WTC11 (cell line): ENCODE measurements around the gene LRRC40. TPM values are rescaled to one million over a fixed set of nuclear protein-coding genes. Genes with fewer than 3 reads are reported as not detected.

ENCODE experiments used
- ATAC-seq: fragments of 200-7000 bp; cut with Tn5 transposase; 2 replicates; pipeline ENCODE4 v1.10.0; 2021; ENCODE audit warnings: mild to moderate bottlenecking, moderate library complexity
- CTCF ChIA-PET: fragments of 300-600 bp; sonication (Branson Sonifier 250); formaldehyde crosslinking; loops from one replicate; lab custom pipeline; 2021; ENCODE audit warnings: antibody characterized with exemption; lab: Charles Lee
- POLR2A ChIA-PET: fragments of 350-600 bp; sonication (Branson Sonifier 250); formaldehyde crosslinking; loops from one replicate; lab custom pipeline; 2021; ENCODE audit warnings: antibody characterized with exemption; lab: Charles Lee
- DNase-seq: peaks from one replicate; pipeline ENCODE4 v3.0.0; 2021; ENCODE audit warnings: low spot score
- H3K27ac Mint-ChIP-seq: 2 replicates; pipeline ENCODE4 v1.8.0; 2021; ENCODE audit warnings: mixed read lengths
- H3K27me3 Mint-ChIP-seq: 2 replicates; pipeline ENCODE4 v1.8.0; 2021; ENCODE audit warnings: low read depth, mild to moderate bottlenecking, moderate library complexity, mixed read lengths
- H3K36me3 Mint-ChIP-seq: 2 replicates; pipeline ENCODE4 v1.8.0; 2021; ENCODE audit warnings: mixed read lengths
- H3K4me1 Mint-ChIP-seq: 2 replicates; pipeline ENCODE4 v1.8.0; 2022; ENCODE audit warnings: mixed read lengths
- H3K4me3 Mint-ChIP-seq: 2 replicates; pipeline ENCODE4 v1.8.0; 2021; ENCODE audit warnings: mild to moderate bottlenecking, moderate library complexity, mixed read lengths
- H3K9me3 Mint-ChIP-seq: 2 replicates; pipeline ENCODE4 v1.8.0; 2021; ENCODE audit warnings: mixed read lengths
- CREM ChIP-seq: sonication (generic); formaldehyde crosslinking; IDR thresholded peaks from 2 replicates; pipeline ENCODE4 v1.8.1; 2022; ENCODE audit warnings: mild to moderate bottlenecking, missing genetic modification reagents, moderate library complexity
- SMAD3 ChIP-seq: sonication (generic); formaldehyde crosslinking; IDR thresholded peaks from 2 replicates; pipeline ENCODE4 v1.8.0; 2022; ENCODE audit warnings: missing genetic modification reagents, mild to moderate bottlenecking, borderline replicate concordance
- SMAD4 ChIP-seq: sonication (generic); formaldehyde crosslinking; IDR thresholded peaks from 2 replicates; pipeline ENCODE4 v1.8.0; 2022; ENCODE audit warnings: mild to moderate bottlenecking, missing genetic modification reagents
- SOX15 ChIP-seq: fragments of 250-450 bp; sonication (Bioruptor Pico); IDR thresholded peaks from 2 replicates; pipeline ENCODE4 v1.9.0; 2021; ENCODE audit warnings: mild to moderate bottlenecking
- TEAD1 ChIP-seq: sonication (generic); formaldehyde crosslinking; IDR thresholded peaks from 2 replicates; pipeline ENCODE4 v1.8.0; 2022; ENCODE audit warnings: mild to moderate bottlenecking, missing genetic modification reagents
- ZNF121 ChIP-seq: sonication (generic); formaldehyde crosslinking; IDR thresholded peaks from 2 replicates; pipeline ENCODE4 v1.8.0; 2023; ENCODE audit warnings: missing genetic modification reagents
- ZNF423 ChIP-seq: fragments of 250-450 bp; sonication (Bioruptor Pico); IDR thresholded peaks from 2 replicates; pipeline ENCODE4 v2.1.2; 2022; ENCODE audit warnings: mild to moderate bottlenecking, moderate library complexity
- total RNA-seq: library from RNA; stranded (reverse); gene quantifications from 3 replicates; pipeline ENCODE4 v1.2.3, GENCODE V29; 2021
- TF ChIP-seq, protein P1 (sequence below): sonication (generic); formaldehyde crosslinking; IDR thresholded peaks from 2 replicates; pipeline ENCODE4 v1.8.0; 2023; ENCODE audit warnings: mild to moderate bottlenecking, missing genetic modification reagents
- TF ChIP-seq, protein P2 (sequence below): sonication (generic); formaldehyde crosslinking; IDR thresholded peaks from 2 replicates; pipeline ENCODE4 v1.8.1; 2022; ENCODE audit warnings: low read depth, missing genetic modification reagents, borderline replicate concordance
- TF ChIP-seq, protein P3 (sequence below): sonication (generic); formaldehyde crosslinking; IDR thresholded peaks from 2 replicates; pipeline ENCODE4 v1.8.0; 2022; ENCODE audit warnings: mild to moderate bottlenecking, missing genetic modification reagents
- TF ChIP-seq, protein P4 (sequence below): fragments of 250-450 bp; sonication (Bioruptor Pico); IDR thresholded peaks from 2 replicates; pipeline ENCODE4 v1.9.0; 2021; ENCODE audit warnings: moderate library complexity, mild to moderate bottlenecking, inconsistent platforms, borderline replicate concordance
- TF ChIP-seq, protein P5 (sequence below): sonication (generic); formaldehyde crosslinking; IDR thresholded peaks from 2 replicates; pipeline ENCODE4 v1.8.1; 2023; ENCODE audit warnings: mild to moderate bottlenecking, missing genetic modification reagents, moderate library complexity
- TF ChIP-seq, protein P6 (sequence below): sonication (generic); formaldehyde crosslinking; IDR thresholded peaks from 2 replicates; pipeline ENCODE4 v1.8.0; 2023; ENCODE audit warnings: missing genetic modification reagents, mild to moderate bottlenecking, borderline replicate concordance
- TF ChIP-seq, protein P7 (sequence below): sonication (generic); formaldehyde crosslinking; IDR thresholded peaks from 2 replicates; pipeline ENCODE4 v1.8.0; 2023; ENCODE audit warnings: missing genetic modification reagents
- TF ChIP-seq, protein P8 (sequence below): sonication (generic); formaldehyde crosslinking; IDR thresholded peaks from 2 replicates; pipeline ENCODE4 v1.8.0; 2022; ENCODE audit warnings: mild to moderate bottlenecking, missing genetic modification reagents

The LRRC40 gene
- total RNA-seq, 1 experiment from 2014 or later: 26.7 TPM

DNA sequence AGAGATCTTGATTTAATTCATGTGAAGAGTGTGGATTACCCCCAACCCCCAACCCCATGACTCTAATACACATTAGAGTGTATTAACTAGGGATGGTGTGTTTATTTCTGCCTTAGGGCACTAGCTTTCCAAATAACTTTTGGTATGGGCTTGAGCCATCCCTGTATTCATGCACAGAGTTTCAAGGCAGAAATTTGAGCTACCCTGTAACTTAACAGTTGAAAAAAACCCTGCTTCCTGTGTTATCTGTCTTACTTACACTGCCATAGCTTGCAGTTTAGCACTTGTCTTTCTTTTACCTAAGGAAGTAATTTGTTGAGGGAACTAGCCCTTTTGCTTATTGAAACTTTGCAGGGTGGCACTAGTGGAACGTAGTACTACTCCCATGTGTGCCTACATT is 22.1 kb upstream of the LRRC40 start:
- ATAC-seq: no peak
- Mint-ChIP-seq H3K9me3 (no peaks in the 10 kb centered on the region), H3K27ac (no peak overlapping the region; the same call in 1 of the 2 replicates), H3K4me1 (peaks cover 34% of the 10 kb centered on the region), H3K4me3 (no peak overlapping the region), H3K27me3 (no peaks in the 10 kb centered on the region), H3K36me3 (peaks cover 63% of the 10 kb centered on the region)
- CTCF ChIA-PET: no interaction called here
- DNase-seq: no peak
- TF ChIP-seq, protein P1, sequence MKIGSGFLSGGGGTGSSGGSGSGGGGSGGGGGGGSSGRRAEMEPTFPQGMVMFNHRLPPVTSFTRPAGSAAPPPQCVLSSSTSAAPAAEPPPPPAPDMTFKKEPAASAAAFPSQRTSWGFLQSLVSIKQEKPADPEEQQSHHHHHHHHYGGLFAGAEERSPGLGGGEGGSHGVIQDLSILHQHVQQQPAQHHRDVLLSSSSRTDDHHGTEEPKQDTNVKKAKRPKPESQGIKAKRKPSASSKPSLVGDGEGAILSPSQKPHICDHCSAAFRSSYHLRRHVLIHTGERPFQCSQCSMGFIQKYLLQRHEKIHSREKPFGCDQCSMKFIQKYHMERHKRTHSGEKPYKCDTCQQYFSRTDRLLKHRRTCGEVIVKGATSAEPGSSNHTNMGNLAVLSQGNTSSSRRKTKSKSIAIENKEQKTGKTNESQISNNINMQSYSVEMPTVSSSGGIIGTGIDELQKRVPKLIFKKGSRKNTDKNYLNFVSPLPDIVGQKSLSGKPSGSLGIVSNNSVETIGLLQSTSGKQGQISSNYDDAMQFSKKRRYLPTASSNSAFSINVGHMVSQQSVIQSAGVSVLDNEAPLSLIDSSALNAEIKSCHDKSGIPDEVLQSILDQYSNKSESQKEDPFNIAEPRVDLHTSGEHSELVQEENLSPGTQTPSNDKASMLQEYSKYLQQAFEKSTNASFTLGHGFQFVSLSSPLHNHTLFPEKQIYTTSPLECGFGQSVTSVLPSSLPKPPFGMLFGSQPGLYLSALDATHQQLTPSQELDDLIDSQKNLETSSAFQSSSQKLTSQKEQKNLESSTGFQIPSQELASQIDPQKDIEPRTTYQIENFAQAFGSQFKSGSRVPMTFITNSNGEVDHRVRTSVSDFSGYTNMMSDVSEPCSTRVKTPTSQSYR (CRISPR knock-in tag): no peak
- no peak for TF ChIP-seq ZNF423
- TF ChIP-seq SOX15 (CRISPR knock-in tag): no peak
- TF ChIP-seq, protein P2, sequence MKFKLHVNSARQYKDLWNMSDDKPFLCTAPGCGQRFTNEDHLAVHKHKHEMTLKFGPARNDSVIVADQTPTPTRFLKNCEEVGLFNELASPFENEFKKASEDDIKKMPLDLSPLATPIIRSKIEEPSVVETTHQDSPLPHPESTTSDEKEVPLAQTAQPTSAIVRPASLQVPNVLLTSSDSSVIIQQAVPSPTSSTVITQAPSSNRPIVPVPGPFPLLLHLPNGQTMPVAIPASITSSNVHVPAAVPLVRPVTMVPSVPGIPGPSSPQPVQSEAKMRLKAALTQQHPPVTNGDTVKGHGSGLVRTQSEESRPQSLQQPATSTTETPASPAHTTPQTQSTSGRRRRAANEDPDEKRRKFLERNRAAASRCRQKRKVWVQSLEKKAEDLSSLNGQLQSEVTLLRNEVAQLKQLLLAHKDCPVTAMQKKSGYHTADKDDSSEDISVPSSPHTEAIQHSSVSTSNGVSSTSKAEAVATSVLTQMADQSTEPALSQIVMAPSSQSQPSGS (CRISPR knock-in tag): no peak
- TF ChIP-seq, protein P3, sequence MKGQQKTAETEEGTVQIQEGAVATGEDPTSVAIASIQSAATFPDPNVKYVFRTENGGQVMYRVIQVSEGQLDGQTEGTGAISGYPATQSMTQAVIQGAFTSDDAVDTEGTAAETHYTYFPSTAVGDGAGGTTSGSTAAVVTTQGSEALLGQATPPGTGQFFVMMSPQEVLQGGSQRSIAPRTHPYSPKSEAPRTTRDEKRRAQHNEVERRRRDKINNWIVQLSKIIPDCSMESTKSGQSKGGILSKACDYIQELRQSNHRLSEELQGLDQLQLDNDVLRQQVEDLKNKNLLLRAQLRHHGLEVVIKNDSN (CRISPR knock-in tag): no peak
- TF ChIP-seq TEAD1: no peak
- TF ChIP-seq SMAD4 (CRISPR knock-in tag): no peak
- TF ChIP-seq, protein P4, sequence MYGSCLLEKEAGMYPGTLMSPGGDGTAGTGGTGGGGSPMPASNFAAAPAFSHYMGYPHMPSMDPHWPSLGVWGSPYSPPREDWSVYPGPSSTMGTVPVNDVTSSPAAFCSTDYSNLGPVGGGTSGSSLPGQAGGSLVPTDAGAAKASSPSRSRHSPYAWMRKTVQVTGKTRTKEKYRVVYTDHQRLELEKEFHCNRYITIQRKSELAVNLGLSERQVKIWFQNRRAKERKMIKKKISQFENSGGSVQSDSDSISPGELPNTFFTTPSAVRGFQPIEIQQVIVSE: no peak
- TF ChIP-seq, protein P5, sequence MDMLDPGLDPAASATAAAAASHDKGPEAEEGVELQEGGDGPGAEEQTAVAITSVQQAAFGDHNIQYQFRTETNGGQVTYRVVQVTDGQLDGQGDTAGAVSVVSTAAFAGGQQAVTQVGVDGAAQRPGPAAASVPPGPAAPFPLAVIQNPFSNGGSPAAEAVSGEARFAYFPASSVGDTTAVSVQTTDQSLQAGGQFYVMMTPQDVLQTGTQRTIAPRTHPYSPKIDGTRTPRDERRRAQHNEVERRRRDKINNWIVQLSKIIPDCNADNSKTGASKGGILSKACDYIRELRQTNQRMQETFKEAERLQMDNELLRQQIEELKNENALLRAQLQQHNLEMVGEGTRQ: no peak
- TF ChIP-seq SMAD3 (CRISPR knock-in tag): no peak
- TF ChIP-seq, protein P6, sequence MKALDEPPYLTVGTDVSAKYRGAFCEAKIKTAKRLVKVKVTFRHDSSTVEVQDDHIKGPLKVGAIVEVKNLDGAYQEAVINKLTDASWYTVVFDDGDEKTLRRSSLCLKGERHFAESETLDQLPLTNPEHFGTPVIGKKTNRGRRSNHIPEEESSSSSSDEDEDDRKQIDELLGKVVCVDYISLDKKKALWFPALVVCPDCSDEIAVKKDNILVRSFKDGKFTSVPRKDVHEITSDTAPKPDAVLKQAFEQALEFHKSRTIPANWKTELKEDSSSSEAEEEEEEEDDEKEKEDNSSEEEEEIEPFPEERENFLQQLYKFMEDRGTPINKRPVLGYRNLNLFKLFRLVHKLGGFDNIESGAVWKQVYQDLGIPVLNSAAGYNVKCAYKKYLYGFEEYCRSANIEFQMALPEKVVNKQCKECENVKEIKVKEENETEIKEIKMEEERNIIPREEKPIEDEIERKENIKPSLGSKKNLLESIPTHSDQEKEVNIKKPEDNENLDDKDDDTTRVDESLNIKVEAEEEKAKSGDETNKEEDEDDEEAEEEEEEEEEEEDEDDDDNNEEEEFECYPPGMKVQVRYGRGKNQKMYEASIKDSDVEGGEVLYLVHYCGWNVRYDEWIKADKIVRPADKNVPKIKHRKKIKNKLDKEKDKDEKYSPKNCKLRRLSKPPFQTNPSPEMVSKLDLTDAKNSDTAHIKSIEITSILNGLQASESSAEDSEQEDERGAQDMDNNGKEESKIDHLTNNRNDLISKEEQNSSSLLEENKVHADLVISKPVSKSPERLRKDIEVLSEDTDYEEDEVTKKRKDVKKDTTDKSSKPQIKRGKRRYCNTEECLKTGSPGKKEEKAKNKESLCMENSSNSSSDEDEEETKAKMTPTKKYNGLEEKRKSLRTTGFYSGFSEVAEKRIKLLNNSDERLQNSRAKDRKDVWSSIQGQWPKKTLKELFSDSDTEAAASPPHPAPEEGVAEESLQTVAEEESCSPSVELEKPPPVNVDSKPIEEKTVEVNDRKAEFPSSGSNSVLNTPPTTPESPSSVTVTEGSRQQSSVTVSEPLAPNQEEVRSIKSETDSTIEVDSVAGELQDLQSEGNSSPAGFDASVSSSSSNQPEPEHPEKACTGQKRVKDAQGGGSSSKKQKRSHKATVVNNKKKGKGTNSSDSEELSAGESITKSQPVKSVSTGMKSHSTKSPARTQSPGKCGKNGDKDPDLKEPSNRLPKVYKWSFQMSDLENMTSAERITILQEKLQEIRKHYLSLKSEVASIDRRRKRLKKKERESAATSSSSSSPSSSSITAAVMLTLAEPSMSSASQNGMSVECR (CRISPR knock-in tag): no peak
- TF ChIP-seq, protein P7, sequence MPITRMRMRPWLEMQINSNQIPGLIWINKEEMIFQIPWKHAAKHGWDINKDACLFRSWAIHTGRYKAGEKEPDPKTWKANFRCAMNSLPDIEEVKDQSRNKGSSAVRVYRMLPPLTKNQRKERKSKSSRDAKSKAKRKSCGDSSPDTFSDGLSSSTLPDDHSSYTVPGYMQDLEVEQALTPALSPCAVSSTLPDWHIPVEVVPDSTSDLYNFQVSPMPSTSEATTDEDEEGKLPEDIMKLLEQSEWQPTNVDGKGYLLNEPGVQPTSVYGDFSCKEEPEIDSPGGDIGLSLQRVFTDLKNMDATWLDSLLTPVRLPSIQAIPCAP (CRISPR knock-in tag): no peak
- TF ChIP-seq, protein P8, sequence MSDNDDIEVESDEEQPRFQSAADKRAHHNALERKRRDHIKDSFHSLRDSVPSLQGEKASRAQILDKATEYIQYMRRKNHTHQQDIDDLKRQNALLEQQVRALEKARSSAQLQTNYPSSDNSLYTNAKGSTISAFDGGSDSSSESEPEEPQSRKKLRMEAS: no peak
- no peak for TF ChIP-seq CREM (CRISPR knock-in tag)
- TF ChIP-seq ZNF121 (CRISPR knock-in tag): no peak
- POLR2A ChIA-PET: no interaction called here
